Stimulated activated CD8-positive, alpha-beta memory T cell treated with anti-CD3 and anti-CD28 coated beads, Interleukin-4, amount 100 ng/mL, for 1 hour (primary cell): Measurements from ENCODE around the gene CAGE1.

Experiments used
- DNase-seq, 2 donors: peaks; one replicate each; pipeline ENCODE4 v3.0.0-alpha.2; 2020; ENCODE audit warnings: low read depth in 2 of 2, low spot score in 1 of 2

The CAGE1 gene

DNA sequence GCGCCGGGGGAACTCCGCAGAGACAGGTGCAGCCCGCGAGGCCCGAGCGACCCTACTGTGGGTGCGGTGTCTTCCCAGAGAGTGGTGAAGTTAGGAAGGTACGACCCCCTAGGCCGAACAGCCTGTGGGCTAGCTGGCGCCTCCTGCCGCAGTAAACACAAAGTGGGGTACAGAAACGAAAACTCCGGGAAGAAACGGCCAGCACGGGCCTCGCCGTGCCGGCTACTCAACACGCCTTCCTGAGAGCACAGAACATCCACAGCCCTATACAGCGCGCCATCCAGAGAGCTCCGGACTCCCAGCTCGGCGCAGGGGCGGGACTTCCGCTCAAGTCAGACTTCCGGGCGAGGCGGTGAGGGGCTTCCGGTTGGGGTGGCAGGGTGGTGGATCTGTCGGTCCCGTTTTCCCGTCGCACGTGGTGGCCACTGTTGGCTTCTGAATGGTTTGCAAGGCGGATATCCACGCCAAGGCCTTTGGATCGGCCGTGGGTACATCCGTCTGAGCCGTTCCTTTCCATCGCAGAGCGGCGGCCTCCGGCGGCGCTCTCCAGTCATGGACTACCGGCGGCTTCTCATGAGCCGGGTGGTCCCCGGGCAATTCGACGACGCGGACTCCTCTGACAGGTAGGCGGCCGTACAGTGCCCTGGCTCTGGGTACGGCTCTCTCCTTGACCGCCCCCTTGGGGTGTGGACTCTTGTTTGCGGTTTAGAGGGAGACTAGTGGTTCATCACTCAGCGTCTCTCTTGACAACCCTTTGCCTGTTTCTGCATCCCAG, at the start of gene CAGE1, which contains the start of gene RIOK1:
TSS of gene CAGE1 (minus strand) at position 292 of the 775 bp plus-strand sequence. CDS start 2,569 bp downstream, outside the sequence.
TSS of gene RIOK1 (plus strand) at position 358 of the 775 bp plus-strand sequence. CDS start at position 553, 195 bp downstream.
- DNase-seq: peak; percentile 87 to 88

DNA sequence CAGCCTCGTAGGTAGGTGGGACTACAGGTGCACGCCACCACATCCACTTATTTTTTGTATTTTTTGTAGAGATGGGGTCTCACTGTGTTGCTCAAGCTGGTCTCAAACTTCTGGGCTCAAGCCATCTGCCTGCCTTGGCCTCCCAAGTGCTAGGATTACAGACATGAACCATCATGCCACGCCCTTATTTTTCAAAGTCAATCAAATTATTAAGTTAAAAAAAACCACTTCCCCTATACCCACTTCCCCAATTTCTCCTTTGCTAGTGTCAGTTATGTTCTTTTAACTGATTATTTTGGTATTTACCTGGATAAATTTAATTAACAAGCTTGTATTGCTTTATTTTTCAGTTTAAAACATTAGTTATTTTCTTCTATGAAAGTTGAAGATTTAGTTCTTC, 49.7 kb upstream of the CAGE1 start:
- no peak for DNase-seq

DNA sequence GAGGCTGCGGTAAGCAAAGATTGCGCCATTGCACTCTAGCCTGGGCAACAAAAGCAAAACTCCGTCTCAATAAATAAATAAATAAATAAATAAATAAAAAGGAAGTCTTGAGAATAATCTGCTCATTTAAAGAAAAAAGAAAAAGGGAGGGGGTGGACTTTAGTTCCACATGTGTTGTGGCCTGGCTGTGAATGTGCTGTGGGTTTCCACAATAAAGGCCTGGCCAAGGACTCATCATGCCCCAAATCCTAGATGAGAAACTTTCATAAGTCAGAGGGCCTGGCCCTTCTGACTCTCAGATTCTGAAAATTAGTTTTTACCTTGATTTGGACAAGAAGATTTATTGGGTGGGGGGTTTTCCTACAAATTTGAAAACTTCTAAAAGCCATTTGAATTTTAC, 48.5 kb upstream of the CAGE1 start:
- no peak for DNase-seq

DNA sequence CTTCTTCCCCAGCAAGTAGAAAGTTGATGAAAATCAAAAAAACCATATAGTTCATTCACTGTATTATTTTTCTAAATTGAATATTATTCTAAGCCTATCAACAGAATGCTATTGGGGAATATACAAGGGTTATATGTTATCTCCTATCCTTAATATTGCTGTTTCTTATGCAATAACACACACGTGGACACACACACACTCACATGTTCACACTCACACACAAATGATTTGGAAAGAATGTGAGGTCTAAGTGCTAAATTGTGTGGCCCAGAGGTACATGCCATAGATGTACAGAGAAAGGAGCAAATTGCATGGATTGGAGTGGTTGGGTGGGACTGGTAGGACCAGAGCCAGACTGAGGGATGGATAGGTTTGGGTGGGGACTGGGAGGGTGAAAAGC, 45.1 kb upstream of the CAGE1 start:
- no peak for DNase-seq

DNA sequence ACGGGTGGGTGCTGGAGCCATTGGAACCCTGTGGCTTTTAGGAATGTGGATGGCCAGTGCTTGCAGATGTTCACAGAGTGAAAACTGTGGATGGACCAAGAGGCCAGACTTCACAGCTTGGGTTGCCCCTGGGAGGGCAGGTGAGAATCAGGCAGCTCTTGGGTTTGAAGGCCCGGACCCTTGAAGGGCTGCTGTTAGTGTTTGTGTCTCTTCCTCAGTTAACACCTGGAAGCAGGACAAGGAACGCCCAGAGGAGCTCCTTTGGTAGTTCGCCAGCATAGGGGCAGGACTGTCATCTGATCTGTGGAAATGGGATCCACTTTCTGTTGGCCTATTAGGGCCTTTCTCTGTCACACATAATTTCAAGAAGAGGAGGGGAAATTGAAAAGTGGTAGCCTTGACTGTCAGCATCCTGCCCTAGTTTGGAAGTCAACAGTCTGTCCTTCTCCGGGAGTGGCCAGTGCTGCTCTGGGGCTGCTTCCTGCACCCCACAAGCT, 43.6 kb upstream of the CAGE1 start:
- DNase-seq: no peak

DNA sequence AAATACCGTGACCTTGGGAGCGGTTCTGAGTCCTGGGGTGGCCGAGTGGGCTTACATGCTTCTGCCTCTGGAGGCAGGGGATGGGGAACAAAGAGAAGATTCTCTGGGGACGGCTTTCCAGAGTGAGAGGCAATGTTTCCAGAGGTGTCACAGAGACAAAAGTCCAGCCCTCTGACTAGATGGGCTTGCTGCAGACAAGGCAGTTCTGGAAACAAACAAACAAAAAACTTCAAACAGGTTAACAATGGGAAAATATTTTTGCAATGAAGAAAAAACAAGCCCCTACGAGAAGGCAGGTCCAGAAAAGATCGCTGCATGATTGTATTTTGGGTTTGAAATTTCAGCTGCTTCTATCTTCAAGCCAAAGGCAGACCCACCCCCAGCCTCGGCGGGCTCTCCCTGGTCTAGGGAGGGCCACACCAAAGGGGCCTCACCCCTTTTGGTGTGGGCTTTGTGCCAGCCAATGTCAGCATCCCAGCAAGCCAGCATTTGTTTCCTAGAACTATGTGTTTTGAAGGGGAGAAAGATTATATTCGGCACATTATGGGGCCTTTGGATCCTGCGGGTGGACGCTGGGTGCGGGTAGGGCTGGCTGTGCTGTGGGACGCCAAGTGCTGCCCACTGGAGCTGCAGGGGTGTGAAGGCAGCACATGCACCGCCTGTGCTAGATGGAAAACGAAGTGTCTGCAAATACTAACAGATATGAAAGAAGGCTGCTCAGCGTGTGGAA, 43.0 kb upstream of the CAGE1 start:
- DNase-seq: no peak

DNA sequence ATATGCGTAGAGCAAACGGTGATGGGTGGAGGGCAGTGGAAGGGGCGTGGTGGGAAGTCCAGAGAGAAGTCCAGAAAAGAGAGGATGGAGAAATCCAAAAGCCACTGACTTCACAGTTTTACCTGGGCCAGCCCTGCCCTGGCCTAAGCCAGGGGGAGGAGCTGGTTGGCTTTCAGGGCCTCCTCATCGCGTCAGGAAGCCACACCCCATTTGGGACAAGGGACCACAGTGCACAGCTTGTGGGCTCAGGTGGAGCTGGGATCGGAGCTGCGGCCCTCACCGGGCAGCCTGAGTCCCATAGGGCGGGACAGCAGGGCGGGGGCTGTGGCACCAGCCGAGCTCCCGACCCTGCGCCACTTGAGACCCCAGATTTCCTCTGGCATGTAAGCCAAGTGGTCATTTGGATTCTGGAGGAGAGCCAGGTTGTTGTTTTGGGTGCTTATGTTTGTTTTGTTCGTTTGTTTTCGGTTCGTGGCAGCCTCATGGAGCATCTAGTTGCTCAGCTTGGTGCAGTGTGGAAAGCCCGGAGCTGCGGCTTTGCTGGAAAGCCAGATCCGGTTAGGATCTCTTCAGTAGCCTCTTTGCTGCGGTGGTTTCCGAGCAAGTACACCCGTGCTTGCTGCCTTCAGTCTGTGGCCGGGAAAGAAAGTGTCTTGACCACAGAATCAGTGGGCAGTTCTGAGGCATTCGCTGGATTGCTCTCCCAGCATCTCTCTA, 42.3 kb upstream of the CAGE1 start:
- DNase-seq: no peak

DNA sequence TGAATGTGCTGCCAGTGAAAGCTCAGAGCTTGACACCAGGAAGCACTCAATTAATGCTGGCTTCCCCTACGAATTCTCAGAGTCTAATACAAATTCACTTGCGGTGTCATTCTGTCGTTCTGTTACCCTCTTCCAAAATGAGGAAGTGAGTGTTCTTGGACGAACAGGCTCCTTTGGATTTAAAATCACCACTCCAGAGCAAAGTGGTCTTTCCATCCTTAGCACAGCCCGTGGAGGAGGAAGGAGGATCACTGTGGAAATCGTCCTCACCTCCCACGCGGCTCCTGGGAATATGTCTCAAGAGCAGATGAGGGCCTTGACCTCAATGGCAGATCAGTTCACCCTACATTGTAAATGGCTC, 41.8 kb upstream of the CAGE1 start:
- DNase-seq: no peak

DNA sequence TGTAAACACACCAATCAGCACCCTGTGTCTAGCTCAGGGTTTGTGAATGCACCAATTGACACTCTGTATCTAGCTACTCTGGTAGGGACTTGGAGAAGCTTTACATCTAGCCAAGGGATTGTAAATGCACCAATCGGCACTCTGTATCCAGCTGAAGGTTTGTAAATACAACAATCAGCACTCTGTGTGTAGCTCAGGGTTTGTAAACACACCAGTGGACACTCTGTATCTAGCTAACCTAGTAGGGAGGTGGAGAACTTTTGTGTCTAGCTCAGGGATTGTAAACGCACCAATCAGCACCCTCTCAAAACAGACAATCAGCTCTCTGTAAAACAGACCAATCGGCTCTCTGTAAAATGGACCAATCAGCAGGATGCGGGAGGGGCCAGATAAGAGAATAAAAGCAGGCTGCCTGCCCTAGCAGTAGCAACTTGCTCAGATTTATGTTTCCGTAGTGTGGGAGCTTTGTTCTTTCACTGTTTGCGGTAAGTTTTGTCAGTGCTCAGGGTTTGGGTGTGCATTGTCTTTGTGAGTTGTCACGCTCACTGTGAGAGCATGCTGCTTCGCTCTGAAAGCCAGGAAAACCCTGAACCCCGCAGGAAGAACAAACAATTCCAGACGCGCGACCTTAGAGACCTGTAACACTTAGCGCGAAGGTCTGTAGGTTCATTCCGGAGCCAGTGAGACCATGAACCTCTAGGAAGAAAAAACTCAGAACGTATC, 37.1 kb upstream of the CAGE1 start:
- no peak for DNase-seq

DNA sequence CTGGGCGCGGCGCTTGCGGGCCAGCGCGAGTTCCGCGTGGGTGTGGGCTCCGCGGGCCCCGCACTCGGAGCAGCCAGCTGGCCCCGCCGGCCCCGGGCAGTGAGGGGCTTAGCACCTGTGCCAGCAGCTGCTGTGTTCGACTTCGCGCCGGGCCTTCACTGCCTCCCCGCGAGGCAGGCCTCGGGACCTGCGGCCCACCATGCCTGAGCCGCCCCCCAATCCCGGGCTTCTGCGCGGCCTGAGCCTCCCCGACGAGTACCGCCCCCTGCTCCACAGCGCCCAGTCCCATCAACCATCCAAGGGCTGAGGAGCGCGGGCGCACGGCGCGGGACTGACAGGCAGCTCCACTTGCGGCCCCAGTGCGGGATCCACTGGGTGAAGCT, 36.3 kb upstream of the CAGE1 start:
- DNase-seq: no peak

DNA sequence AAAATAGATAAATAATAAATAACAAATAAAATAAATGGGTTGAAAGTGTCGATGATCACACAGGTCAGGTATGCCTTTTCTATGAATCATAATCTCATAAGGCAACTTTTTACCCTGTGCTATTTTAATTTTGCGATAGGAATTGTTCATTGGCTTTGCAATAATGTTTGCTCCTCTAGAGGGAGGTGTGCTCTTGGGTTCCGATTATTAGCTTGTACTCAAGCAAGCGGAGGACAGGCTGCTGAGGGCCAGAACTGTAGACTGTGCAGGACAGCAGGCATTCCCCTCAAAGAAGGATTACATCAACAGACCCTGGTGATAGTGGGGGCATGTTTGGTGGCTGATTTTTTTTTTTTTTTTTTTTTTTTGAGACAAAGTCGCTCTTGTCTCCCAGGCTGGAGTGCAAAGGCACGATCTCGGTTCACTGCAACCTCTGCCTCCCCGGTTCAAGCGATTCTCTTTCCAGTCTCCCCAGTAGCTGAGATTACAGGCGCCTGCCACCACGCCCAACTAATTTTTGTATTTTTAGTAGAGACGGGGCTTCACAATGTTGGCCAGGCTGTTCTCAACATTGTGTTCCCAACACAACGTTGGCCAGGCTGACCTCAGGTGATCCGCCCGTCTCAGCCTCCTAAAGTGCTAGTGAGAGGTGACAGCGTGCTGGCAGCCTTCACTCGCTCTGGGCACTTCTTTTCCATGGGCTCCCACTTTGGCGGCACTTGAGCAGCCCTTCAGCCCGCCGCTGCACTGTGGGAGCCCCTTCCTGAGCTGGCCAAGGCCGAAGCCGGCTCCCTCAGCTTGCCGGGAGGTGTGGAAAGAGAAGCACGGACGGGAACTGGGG, 35.6 kb upstream of the CAGE1 start:
- DNase-seq: no peak

DNA sequence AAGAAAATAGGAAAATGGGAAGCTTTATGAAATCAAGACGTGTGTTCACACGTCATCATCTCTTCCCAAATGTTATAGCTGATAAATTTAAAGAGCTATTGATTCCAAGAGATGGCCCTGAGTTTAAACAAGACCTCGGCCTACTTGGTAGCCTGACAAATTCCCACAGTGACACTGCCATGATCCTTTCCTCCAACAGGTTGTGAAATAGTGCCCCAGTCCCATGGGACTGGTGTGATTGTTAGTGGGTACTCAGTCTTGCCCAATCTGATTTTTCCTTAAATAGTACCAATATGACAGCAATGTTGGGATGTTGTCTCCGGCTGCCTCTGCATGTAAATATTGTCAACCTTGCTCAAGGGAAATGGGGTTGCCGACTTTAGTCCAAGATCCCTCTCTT, 34.5 kb upstream of the CAGE1 start:
- no peak for DNase-seq

DNA sequence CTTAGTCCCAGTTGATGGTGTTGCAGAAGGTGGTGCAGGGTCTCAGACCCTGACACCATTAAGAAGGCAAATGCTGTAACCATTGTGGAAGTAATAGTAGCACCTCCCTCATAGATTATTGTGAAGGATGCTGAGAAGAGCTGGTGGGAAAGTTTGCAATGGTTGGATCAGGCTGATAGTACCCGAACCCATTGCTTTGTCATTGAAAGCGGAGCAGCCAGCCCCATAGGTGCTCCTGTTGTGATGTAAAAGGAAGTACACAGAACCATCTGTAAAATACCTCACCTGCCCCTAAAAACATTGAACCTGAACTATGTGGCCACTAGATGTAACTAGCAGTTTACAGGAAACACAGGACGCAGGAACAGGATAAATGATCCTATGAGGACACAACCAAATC, 31.5 kb upstream of the CAGE1 start:
- DNase-seq: no peak

DNA sequence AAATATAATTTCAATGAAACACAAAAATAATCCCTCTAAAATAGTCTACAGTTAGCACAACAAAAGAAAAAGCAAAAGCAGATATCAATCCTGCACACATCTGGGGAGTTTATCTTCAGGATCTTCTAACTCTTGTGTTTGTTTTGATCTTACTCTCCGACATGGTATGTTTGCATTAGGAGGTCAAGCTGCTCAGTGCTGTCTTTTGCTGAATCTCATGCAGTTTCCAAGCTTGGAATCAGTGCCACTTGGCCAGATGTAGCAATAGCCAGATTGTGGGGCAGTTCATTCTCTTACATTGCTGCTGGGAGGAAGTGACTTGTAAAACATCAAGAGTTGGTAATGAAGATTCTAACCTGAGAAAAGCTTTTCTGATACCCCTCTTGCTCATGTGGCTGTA, 29.5 kb upstream of the CAGE1 start:
- no peak for DNase-seq

DNA sequence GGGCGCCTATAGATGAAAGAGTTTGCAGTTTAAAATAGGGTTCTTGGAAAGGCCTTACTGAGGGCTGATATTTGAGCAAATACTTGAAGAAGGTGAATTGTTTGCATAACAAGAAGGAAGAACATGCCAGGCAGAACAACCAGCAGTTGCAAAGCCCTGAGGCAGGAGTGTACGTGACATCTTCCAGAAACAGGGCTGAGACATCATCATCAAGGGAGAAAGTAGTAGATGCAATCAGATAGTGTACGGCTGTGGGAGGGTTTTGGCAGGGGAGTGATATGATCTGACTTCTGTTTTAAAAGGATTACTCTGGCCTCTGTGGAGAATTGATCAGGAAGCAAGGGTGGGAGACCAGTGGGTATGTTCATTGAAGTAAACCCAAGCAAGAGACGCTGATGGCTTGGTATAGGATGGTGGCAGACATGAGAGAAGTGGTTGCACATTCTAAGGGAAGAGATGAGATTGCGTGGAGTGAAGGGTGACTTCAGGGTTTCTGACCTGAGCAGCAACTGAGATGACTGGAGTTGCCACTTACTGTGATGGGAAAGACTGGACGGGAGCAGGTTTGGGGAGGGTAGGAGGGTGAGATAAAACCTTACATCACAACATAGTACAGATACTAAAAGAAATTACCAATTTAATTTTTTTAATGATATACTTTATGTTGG, 28.8 kb upstream of the CAGE1 start:
- no peak for DNase-seq

DNA sequence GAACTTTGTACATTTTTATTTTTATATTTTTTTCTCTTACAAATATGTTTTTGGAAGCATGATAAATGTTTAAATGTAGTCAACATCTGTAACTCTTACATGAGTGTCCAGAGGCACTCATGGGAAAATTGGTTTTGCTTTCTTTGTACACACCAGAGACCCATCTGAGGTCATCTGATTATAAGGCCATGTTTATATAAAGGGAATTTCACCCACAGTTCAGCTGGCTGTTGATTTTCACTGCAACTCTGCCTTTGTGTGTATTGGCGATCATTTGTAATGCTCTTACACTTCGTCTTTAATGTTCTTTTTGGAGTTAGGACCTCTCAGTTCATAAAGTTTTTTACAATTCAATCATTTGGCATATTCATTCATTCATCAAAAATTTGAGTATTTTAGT, 28.1 kb upstream of the CAGE1 start:
- DNase-seq: no peak

DNA sequence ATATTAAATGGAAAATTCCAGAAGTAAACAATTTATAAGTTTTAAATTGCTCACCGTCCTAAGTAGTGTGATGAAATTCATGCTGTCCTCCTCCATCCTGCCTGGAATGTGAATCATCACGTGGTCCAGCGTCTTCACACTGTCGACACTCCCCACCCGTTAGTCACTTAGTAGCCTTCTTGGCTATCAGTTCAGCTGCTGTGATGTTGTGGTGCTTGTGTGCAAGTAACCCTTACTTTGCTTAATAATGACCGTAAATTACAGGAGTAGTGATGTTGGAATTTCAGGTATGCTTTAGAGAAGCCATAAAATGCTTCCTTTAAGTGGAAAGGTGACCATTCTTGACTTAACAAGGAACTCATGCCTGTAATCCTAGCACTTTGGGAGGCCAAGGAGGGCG, 25.3 kb upstream of the CAGE1 start:
- DNase-seq: no peak

DNA sequence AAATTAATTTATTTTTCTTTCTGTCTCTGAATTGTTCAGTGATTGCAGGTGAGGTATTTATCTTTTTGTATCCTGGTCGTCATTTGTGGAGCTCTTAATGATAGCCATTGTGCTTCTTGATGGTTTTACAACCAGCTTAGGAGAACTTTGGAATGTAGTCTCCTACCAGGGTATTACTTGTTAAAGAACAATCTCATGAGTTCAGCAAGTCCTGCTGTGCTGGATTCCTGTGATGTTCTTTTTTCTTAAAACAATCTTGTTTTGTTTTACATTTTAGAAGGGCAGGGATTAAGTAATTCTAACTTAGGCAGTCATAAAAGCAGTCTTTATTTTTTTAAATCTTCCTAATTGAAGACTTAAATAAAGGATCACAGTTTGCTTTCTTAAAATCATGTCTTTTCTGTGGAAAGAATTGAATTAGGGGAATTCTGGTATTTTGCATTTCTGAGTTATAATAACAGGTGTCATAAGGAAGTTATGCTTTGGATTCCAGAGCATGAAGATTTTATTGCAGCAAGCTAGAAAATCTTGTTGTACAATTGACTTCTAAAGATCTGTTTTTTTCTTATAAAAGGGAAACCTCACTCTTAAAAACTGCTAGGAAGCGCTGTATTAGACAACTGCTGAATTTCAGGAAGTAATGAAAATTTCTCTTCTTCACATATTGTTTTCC, 23.7 kb upstream of the CAGE1 start:
- no peak for DNase-seq

DNA sequence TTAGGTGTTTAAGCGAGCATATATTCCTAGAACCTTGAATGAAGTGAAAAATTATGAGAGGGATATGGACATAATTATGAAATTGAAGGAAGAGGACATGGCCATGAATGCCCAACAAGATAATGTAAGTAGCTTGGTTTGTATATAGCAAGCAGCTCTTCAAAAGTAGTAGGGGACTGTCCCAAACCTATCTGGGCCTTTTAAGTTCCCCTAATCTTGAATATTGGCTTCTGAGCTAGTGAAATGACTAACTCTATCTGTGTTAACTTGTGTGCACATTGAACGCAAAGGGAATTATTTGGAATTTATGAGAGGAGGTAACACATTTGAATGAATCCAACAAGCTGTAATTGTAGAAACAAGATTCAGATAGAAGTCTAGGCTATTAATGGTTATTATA, 21.8 kb upstream of the CAGE1 start:
- no peak for DNase-seq
